Kidney epithelial cell (primary cell): ENCODE data around the gene PLA2G12B. TPM values are rescaled to one million over a fixed set of nuclear protein-coding genes. Genes with fewer than 3 reads are reported as not detected.
"Not testable (repeated sequence)": the region's sequence is repeated elsewhere in the genome, so short reads cannot be mapped to it uniquely, and the experiment has no call there.

Source experiments
- DNase-seq: peaks from one replicate; pipeline ENCODE4 v3.0.0-alpha.2; 2010; ENCODE audit warnings: low read depth
- H3K27me3 ChIP-seq: 2 replicates; pipeline ENCODE4 v1.6.0; 2011; ENCODE audit warnings: low read length; ENCODE audit not compliant: control insufficient read depth, insufficient read depth
- H3K36me3 ChIP-seq: 2 replicates; pipeline ENCODE4 v1.5.1; 2011; ENCODE audit warnings: low read length; ENCODE audit not compliant: control insufficient read depth, insufficient read depth
- H3K4me3 ChIP-seq: 2 replicates; pipeline ENCODE4 v1.5.1; 2011; ENCODE audit warnings: low read depth, mild to moderate bottlenecking, control low read depth, low read length
- CTCF ChIP-seq: IDR thresholded peaks from 2 replicates; pipeline ENCODE4 v1.5.1; 2011; ENCODE audit warnings: mild to moderate bottlenecking, moderate library complexity, low read length, control low read depth, inconsistent platforms; ENCODE audit not compliant: insufficient read depth, poor library complexity, severe bottlenecking
- total RNA-seq: library from RNA; depleted of rRNA; stranded (reverse); fragments of >200 nt; gene quantifications from 2 replicates; pipeline ENCODE4 v1.2.3, GENCODE V29; 2015

The PLA2G12B gene
- total RNA-seq, 1 donor from 2014 or later, result not detected

GRCh38 chr10:72930276-72930675 is 24.3 kb downstream of the PLA2G12B start:
- H3K27me3 ChIP-seq, result no peaks in the 10 kb centered on the region
- no peak for TF ChIP-seq CTCF
- DNase-seq, result no peak
- H3K4me3 ChIP-seq, result no peak overlapping the region
- H3K36me3 ChIP-seq, result no peaks in the 10 kb centered on the region

DNA sequence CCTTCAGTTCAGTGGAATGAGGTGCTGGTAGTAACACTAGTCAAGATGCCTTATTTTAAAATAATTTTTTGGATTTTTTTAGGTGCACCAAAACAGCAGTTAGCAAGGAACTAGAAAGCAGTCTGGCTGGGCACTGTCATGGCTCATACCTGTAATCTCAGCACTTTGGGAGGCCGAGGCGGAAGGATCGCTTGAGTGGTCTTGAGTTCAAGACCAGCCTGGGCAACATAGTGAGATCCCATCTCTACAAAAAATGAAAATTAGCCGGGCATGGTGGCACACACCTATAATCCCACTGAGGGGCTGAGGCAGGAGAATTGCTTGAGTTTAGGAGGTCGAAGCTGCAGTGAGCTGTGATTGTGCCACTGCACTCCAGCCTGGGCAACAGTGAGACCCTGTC is 25.8 kb downstream of the PLA2G12B start:
- no peaks in the 10 kb centered on the region for H3K36me3 ChIP-seq
- no peak for DNase-seq
- no peaks in the 10 kb centered on the region for H3K27me3 ChIP-seq
- no peak overlapping the region for H3K4me3 ChIP-seq
- no peak for TF ChIP-seq CTCF

DNA sequence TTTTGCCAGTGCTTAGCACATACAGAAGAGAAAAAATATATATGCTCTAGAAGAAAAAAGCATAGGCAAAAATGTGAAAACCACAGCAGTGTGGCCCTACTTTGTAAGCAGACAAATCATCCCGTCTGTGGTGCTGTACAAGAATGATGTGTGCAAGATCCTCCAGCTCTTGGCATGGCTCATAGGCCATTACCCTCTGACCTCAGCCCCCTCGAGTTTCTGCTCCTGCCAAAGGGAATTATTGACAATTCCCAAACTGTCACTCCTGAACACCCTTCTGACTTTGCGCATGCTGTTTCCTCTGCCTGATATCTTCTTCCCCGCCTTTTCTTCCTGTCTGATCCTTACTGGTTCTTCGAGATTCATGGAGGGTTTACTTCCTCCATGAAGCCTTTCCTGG is 27.1 kb downstream of the PLA2G12B start:
- Histone ChIP-seq H3K36me3 (no peaks in the 10 kb centered on the region), H3K27me3 (no peaks in the 10 kb centered on the region), H3K4me3 (no peak overlapping the region)
- TF ChIP-seq CTCF, result no peak
- DNase-seq, result no peak

GRCh38 chr10:72925951-72926465 is 28.6 kb downstream of the PLA2G12B start:
- TF ChIP-seq CTCF, result no peak
- no peaks in the 10 kb centered on the region for H3K27me3 ChIP-seq

GRCh38 chr10:72924351-72924750 is 30.3 kb downstream of the PLA2G12B start:
- Histone ChIP-seq H3K4me3 (no peak overlapping the region), H3K27me3 (no peaks in the 10 kb centered on the region), H3K36me3 (no peaks in the 10 kb centered on the region)
- no peak for TF ChIP-seq CTCF
- DNase-seq, result no peak

More at GRCh38 chr10:72925951-72926465, 28.6 kb downstream of the PLA2G12B start:
- Histone ChIP-seq H3K4me3 (no peak overlapping the region), H3K36me3 (no peaks in the 10 kb centered on the region)
- no peak for DNase-seq

DNA sequence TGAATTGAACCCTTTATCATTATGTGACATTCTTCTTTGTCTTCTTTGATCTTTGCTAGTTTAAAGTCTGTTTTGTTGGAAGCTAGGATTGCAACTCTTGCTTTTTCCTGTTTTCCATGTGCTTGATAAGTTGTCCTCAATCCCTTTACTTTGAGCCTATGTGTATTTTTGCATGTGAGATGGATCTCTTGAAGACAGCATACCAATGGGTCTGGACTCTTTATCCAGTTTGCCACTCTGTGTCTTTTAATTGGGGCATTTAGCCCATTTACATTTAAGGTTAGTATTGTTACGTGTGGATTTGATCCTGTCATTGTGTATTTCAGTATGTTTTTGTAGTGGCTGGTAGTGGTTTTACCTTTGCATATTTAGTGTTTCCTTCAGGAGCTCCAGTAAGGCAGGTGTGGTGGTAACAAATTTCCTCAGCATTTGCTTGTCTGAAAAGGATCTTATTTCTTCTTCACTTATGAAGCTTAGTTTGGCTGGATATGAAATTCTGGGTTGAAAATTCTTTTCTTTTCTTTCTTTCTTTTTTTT is 33.4 kb downstream of the PLA2G12B start:
- H3K27me3 ChIP-seq, DNase-seq, H3K4me3 ChIP-seq, H3K36me3 ChIP-seq: not testable (repeated sequence)
